Stimulated activated CD4-positive, alpha-beta T cell treated with anti-CD3 and anti-CD28 coated beads, Interleukin-12 subunit alpha, Interleukin-12 subunit beta, amount 100 ng/mL, for 24 hours (primary cell): ENCODE measurements around the gene KRT10.
"Not testable (repeated sequence)": the region's sequence is repeated elsewhere in the genome, so short reads cannot be mapped to it uniquely, and the experiment has no call there.

Experiments
- DNase-seq, 2 experiments: peaks; one replicate each; pipeline ENCODE4 v3.0.0-alpha.2; 2020; ENCODE audit warnings: low read depth in 2 of 2

KRT10 gene

DNA sequence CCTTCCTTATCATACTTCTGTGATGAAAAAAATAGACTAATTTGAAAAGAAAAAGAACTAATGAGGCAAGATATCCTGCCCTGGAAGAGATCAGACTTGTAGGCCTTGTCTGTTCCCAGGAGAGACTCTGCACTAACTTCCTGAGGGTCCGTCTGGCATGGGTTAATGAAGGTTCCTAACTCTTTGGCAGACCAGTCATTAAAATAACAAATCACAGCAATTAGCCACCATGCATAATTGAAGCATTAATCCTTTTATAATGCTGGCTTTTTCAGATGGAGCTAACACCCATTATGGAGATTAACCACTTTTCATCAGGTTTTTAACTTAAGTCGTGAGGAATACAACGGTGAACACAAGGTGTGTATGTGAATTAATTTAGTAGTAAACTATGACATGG is 10.4 kb upstream of the KRT10 start:
- no peak for DNase-seq

DNA sequence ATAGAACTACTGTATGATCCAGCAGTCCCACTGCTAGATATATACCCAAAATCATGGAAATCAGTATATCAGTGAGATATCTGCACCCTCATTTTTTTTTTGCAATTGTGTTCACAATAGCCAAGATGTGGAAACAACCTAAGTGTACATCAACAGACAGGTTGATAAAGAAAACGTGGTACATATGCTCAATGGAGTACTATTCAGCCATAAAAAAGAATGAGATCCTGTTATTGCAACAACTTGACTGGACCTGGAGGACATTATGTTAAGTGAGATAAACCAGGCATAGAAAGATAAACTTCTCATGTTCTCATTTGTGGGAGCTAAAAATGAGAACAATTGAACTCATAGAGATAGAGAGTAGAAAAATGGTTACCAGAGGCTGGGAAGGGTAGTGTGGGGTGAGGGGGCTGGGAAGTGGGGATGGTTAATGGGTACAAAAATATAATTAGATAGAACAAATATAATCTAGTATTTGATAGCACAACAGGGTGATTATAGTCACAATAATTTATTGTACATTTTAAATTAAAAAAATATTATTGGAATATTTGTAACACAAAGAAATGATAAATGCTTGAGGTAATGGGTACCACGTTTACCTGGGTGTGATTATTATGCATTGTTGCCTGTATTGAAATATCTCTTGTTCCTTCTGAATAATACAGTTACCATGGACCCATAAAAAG is 7.8 kb upstream of the KRT10 start:
- DNase-seq: no peak

DNA sequence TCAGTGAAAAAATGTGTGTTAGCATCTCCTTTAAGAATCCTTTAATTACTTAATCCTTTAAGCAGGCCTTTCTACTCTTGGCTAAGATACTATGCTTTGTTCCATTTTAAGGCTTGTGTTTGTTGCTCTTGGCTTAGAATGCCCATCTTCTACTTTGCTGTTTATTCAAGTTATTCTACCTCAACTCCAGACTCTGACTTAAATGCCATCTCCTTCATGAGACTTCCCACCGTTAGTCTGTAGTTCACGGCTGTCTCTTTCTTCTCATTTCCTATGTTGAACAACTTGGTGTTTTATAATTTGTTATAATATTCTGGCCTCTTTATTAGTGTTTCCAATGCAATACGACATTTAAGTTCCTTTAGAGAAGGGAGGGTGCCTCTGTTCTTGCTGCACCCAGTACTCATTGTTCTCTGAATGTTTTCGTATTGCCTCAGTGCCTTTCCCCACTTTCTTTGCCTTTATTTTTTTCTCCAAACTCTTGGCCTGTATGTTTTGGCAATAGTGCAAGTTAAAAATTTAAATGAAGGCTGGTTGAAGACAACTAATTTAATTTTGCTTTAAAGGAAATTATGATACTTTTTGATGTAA is 6.1 kb upstream of the KRT10 start:
- no peak for DNase-seq

DNA sequence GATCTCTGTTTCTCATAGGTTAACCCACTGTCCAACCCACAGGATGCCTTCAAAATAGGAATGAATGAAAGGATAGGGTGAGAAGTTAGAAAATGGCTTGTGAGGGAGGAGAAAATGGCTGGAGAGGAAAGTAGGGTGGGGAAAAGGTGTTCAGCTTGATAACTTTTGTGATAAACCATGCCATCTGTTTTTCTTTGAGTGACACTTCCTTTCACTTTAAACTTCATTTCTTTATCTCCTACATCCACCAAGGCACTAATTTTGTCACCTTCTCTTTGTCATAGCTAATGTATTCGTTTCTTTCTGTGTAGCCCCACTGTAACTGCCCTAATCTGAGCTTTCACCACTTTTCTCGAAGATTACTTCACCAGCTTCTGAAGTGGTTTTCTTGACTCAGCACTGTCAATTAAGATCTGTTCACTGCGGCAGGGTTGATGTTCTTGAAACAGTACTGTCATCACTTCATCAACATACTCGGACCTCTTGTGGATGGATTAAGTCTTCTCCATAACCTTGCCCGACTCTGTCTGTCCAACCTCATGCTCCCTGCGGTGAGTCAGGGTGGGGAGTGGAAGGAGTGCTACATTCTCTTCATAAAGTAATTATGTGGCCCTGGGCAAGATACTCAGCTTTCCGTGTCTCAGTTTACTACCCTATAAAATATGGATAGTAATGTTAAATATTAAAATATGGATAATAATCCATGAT is 5.5 kb upstream of the KRT10 start:
- DNase-seq: no peak

DNA sequence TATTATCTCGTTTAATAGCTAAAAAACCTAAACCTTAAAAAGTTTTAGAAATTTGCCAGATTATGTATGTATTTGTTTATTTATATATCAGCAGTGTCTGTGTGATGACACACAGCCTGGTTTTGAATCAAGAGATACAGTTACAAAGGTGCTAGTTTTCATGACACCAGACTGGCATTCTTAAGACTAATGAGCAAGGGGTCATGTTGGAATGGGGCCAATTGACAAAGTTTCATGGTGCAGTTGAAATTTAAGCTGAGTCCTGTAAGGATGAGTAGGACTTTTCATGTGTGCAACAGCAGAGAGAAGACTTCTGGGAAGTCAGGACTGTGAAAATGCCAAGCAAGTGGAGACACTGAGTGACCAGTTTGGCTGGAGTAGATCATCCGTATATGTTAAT is 3.2 kb upstream of the KRT10 start:
- no peak for DNase-seq

DNA sequence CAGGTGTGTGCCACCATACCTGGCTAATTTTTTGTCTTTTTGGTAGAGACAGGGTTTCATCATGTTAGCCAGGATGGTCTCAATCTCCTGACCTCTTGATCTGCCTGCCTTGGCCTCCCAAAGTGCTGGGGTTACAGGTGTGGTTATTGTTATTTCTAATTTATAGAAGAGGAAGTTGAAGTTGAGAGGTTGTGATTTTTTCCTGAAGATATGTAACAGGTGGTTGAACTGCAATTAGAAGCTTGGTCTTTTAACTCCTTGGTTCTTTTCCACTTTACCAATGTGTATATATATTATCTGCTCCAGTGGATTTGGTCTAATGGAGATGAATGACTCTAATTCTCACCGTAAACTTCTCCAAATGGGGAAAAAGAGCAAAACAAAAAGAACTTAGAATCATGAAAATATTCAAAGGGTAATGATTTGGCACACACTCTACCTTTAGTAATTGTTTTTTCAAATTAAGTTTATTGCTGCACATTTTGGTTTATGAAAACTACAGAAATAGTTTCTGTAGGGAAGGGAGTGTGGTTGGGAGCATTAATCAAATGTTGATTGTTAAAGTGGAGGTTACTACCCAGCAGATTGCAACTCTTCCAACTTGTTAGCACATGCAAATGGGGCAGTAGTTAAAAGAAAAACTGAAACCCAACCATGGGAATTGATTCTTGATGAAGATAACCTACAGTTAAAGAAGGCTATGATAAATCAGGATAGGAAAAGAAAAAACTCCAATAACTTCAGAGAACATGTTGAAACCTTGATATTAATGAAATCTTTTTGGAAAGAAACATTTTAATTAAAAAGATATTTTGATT is 1.8 kb upstream of the KRT10 start:
- DNase-seq: no peak

DNA sequence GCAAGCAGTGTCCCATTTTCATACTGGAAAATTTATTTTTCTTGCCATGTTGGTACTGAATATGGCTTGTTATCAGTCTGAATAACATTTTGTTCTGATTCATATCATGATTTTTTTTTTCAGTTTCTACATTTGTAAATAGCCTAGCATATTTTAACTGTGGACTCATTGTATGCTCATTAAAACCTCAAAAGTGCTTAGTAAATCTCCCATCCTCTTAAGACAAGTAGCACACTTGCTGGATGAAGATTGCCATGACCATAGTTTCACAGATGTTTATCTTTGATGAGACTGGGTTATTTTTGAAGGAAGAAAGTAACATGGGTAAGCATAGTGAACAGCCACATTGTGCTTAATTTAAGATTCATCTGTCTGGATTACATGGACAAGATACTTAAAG is 878 bp downstream of the KRT10 start:
- DNase-seq: no peak

DNA sequence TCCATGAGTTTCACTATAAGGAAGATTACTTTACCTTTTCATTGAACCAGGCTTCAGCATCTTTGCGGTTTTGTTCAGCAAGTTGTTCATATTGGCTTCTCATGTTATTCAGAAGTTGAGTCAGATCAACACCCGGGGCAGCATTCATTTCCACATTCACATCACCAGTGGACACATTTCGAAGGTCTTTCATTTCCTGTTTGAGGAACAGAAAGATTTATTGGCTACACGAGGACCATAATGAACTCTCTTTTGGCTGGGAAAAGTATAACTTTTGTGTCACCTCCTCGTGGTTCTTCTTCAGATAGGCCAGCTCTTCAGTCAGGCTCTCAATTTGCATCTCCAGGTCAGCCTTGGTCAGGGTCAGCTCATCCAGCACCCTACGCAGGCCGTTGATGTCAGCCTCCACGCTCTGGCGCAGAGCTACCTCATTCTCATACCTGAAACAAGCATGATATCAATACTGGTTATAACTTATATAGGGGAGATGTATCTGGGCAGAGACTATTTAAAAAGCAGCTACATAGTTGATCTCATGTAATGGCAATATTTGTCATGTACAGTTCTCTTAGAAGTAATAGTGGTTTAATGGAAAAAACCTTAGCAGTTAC is 2.1 kb downstream of the KRT10 start:
- no peak for DNase-seq

DNA sequence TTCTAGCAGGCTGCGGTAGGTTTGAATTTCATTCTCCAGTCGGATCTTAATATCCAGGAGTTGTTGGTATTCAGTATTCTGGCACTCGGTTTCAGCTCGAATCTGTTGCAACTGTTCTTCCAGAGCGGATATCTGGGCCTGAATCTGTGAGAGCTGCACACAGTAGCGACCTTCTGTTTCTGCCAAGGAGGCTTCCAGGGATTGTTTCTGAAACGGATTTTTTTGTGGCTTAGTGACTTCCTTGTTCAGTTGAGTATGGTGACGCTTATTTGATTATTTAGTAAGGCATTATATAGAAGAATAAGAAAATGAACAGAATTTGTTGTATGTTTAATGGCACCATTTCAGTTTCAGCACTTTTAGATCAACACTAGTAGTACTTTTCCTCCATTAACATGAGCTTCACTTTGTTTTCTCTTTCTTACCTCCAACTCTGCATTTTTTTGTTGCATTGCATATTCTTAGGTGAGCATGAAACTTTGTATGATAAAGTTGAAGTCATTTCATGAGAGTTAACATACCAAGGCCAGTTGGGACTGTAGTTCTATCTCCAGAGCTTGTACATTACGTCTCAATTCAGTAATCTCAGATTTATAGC is 2.8 kb downstream of the KRT10 start:
- DNase-seq: no peak

DNA sequence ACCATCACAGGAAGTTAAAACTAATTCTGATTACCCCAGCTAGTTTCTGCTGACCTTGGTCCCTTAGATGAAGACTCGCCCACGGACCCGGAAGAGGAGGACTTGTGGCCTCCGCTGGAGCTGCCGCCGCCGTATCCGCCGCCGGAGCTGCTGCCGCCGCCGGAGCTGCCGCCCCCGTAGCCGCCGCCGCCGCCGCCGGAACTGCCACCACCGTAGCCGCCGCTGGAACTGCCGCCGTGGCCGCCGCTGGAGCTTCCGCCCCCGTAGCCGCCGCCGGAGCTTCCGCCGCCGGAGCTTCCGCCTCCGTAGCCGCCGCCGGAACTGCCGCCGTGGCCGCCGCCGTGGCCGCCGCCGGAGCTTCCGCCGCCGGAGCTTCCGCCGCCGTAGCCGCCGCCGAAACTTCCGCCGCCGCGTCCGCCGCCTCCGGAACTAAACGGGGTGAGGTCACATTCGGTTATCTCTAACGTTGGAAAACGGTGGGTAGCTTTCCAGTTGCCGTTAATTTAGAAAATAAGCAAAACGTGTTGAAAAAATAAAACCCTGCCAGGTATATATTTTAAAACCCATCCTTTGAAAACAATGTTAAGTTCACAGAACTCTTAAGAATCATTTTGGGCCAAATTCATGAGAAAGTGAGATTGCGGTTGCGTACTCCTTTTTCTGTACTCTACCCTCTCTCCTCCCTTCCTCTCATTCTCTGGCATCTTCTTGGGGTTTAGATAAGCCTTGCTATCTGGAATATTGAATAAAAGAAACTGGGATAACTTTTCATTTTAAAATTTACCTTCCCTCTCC is 3.5 kb downstream of the KRT10 start:
- DNase-seq: peak; percentile 77 to 78

DNA sequence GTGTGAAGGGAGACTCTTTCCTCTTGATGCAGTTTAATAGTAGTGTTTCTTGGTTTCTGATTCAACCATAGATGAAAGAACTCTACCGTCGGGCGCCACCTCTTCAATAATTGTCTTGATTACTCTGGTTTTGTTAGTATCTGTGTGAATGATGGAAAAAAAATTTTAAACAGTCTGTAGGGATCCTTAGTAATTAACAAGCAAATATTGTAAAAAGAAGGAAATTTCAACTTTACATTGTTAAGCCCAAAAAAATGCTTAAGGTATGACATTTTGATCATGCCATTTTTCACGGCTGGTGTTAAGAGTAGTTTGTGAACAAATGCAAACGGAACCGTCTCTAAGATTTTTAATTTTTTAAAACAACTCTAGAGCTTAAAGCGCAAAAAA is 4.1 kb downstream of the KRT10 start:
- no peak for DNase-seq

DNA sequence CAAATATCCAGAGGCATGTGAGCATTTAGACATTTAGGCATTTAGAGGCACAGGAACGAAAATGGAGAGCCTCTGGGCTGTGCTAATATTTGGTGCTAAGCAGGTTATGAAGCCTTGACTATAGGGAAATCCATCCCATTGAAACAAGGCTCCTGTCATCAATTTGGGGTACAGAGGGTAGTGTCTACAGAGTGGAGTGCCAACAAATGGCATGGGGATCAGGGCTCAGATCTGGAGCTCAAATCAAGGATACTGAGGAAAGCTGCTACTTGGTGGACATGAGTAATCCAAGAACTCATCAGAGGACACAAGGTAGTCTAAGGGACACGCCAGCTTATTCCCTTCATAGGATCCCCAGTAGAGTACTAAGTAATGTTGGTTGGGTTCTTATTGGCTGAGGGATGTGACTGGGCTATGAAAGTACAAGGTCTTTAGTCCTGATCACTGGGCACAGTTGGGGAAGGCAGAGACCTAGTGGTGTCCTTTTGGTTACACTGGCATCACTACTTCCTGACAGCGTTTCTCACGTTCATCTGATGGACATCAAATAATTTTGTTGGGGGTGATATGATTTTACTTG is 5.2 kb downstream of the KRT10 start:
- no peak for DNase-seq

DNA sequence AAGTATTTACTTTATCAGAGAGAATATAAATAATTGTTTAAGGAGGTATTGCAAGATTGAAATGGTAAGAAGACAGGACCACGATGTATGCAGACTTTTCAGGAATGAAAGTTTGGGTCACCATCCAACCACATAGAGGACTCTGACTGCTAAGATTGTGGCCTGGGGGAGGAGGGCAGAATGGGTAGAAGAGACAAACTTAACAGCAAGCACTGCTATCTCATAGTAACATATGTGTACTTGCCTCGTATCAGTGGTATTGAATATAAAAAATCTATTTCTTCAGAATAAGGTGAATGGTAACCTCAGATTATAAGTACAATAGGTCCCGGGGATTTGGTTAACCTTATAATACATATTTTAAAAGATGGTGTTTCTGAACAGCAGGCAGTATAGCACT is 5.8 kb downstream of the KRT10 start:
- no peak for DNase-seq

DNA sequence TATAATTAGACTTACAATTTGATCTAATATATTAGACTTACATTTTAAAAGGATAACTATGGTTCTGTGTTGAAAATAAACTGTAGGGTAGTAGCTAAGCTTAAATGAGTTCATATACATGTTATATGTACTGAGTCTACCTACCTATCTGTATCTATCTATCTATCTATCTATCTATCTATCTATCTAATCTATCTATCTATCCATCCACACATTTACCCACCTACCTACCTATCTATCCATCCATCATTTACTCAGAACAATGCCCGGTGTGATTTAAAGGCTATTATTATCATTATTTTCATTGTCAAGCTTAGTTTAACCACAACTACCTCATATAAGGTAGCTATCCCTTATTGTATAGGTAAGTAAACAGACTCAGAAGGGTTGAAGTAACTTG is 7.0 kb downstream of the KRT10 start:
- no peak for DNase-seq

DNA sequence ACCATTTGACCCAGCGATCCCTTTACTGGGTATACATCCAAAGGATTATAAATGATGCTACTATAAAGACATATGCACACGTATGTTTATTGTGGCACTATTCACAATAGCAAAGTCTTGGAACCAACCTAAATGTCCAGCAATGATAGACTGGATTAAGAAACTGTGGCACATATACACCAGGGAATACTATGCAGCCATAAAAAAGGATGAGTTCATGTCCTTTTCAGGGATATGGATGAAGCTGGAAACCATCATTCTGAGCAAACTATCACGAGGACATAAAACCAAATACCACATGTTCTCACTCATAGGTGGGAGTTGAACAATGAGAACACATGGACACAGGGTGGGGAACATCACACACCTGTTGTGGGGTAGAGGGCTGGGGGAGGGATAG is 7.8 kb downstream of the KRT10 start:
- not testable (repeated sequence) for DNase-seq

DNA sequence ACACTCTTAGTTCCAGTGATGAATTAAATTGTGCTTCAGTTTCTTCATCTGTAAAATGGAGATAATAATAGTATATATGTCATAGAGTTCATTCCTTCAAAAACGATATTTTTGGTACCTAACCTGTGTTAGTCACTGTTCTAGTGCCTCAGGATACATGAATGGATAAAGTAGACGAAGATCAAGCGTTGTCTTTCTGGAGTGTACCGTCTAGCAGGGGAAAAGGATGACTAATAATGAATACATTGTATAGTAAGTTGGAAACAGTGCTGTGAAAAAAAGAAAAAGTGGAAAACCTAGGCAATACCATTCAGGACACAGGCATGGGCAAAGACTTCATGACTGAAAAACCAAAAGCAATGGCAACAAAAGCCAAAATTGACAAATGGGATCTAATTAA is 8.6 kb downstream of the KRT10 start:
- DNase-seq: no peak

DNA sequence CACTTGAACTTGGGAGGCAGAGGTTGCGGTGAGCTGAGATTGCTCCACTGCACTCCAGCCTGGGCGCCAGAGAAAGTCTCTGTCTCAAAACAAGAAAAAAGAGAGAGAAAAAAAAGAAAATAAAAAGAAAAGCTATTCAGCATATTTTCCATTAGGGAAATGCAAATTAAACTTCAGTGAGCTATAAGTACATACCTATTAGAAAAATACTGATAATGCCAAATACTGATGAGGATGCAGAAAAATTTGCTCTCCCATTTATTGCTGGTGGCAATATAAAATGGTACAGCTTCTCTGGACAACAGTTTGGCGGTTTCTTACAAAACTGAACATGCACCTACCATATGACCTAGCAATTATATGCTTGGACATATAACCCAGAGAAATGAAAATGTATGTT is 9.8 kb downstream of the KRT10 start:
- DNase-seq: no peak

DNA sequence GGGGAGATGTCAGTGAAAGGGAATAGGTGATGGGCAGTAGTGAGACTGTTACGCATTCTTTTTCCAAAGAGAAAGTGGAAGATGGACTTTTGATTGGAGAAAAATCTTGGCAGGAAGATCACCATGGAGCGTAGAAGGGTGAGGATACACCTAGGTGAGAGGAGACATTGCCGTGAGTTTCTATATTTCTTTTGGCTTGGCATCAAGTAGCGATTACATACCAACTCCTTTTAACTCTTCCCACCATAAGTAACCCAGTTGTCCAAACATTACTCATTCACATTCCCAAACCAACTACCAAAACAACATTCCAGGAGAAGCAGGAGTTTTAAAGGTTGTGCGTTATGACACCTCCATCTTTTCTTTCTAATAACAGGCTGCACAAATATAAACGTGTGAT is 11.9 kb downstream of the KRT10 start:
- no peak for DNase-seq

DNA sequence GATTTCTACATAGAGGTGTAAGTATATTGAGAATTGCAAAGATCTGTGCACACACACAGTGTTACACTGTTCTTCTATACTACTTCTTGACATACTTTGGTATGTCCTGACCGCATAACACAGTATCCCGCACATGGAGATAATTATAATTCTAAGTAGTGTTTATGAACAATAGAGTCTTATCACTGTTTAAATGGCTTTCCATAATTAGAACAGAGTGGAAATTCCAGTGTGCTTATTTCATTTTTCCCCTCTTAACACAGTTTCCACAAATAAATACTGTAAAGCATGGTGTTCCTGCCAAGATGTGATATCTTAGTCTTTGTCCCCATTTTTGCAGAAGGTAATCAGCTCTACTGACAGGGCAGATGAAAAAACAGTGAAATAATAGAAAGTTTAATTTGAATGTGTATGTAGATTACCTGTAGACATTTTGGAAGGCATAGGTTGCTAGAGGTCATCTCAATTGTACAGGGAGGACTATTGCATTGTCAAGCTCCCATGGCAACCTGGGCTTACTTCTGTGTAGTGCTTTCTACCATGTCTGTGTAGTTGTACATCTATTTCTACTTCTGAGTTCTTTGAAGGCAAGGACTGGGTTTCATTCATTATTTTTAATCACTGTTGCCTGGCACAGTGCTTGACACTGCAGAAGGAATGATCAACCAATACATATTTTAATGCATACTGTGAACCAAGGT is 12.5 kb downstream of the KRT10 start:
- no peak for DNase-seq

DNA sequence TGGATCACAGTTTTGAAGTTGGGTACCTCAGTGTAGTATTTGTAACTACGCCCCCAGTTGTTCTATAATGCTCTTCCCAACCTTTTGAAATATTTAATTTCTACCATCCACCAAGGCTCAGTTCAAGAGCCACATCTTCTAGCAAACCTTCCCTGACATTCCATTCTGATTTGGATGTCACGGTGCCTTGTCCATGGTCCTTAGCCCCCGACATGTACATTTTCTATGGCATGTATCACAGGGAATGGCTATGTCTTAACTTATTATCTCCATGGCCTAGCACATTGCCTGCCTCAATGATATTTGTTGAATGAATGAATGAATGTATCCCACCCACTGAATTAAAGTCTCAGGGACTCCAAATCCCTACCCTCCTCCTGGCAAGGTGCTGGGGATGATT is 16.3 kb downstream of the KRT10 start:
- no peak for DNase-seq
